Parathyroid adenoma (tissue), 2 donors: Measurements from ENCODE around the gene INO80.

Experiments used
- H2AFZ ChIP-seq: fragments of 300-600 bp; sonication (generic); one replicate; pipeline ENCODE4 v1.7.0; 2017; ENCODE audit warnings: antibody characterized with exemption, mild to moderate bottlenecking
- H3K27ac ChIP-seq: fragments of 300-600 bp; sonication (generic); one replicate; pipeline ENCODE4 v1.7.0; 2017
- H3K27me3 ChIP-seq: fragments of 300-600 bp; sonication (generic); one replicate; pipeline ENCODE4 v1.7.0; 2017; ENCODE audit warnings: low read length; ENCODE audit not compliant: control insufficient read depth, insufficient read depth
- H3K36me3 ChIP-seq: fragments of 300-600 bp; sonication (generic); one replicate; pipeline ENCODE4 v1.7.0; 2017; ENCODE audit warnings: low read length; ENCODE audit not compliant: control insufficient read depth, insufficient read depth
- H3K4me1 ChIP-seq: fragments of 300-600 bp; sonication (generic); one replicate; pipeline ENCODE4 v1.7.0; 2017; ENCODE audit warnings: control low read depth
- H3K4me2 ChIP-seq: fragments of 300-600 bp; sonication (generic); one replicate; pipeline ENCODE4 v1.7.0; 2017; ENCODE audit warnings: low read length
- H3K4me3 ChIP-seq: fragments of 300-600 bp; sonication (generic); one replicate; pipeline ENCODE4 v1.7.0; 2017; ENCODE audit warnings: low read depth, low read length
- H3K79me2 ChIP-seq: fragments of 300-600 bp; sonication (generic); one replicate; pipeline ENCODE4 v1.7.0; 2017; ENCODE audit warnings: control low read depth
- H3K9ac ChIP-seq: fragments of 300-600 bp; sonication (generic); one replicate; pipeline ENCODE4 v1.7.0; 2017; ENCODE audit warnings: mild to moderate bottlenecking
- H3K9me3 ChIP-seq: fragments of 300-600 bp; sonication (generic); one replicate; pipeline ENCODE4 v1.7.0; 2017; ENCODE audit warnings: low read length; ENCODE audit not compliant: control insufficient read depth
- CTCF ChIP-seq: fragments of 300-600 bp; sonication (generic); IDR thresholded peaks from one replicate; pipeline ENCODE4 v1.7.0; 2017; ENCODE audit warnings: antibody characterized with exemption, mild to moderate bottlenecking
- donor health status: primary hyperparathyroidism.

INO80 gene

GRCh38 chr15:41017066-41017735 is 98.9 kb downstream of the INO80 start:
- Histone ChIP-seq H3K27me3 (no peaks in the 10 kb centered on the region), H3K4me1 (no peaks in the 10 kb centered on the region), H3K4me2 (no peak overlapping the region), H3K27ac (no peak overlapping the region), H3K9me3 (no peaks in the 10 kb centered on the region), H3K79me2 (no peaks in the 10 kb centered on the region), H3K36me3 (no peaks in the 10 kb centered on the region), H3K4me3 (no peak overlapping the region), H2AFZ (no peak overlapping the region), H3K9ac (no peak overlapping the region)
- no peak for TF ChIP-seq CTCF

- Histone ChIP-seq H3K9me3 (no peaks in the 10 kb centered on the region), H3K79me2 (no peaks in the 10 kb centered on the region), H3K36me3 (no peaks in the 10 kb centered on the region), H3K4me3 (no peak overlapping the region), H3K9ac (no peak overlapping the region), H3K27me3 (no peaks in the 10 kb centered on the region), H3K27ac (no peak overlapping the region), H3K4me2 (no peak overlapping the region), H3K4me1 (no peaks in the 10 kb centered on the region), H2AFZ (no peak overlapping the region)
- no peak for TF ChIP-seq CTCF
Observed at GRCh38 chr15:41013691-41014414, 102.2 kb downstream of the INO80 start.

GRCh38 chr15:41011055-41011815 is 104.8 kb downstream of the INO80 start:
- H3K4me3 ChIP-seq = no peak overlapping the region
- no peaks in the 10 kb centered on the region for H3K79me2 ChIP-seq
- no peak overlapping the region for H3K27ac ChIP-seq
- no peaks in the 10 kb centered on the region for H3K4me1 ChIP-seq
- no peaks in the 10 kb centered on the region for H3K9me3 ChIP-seq
- no peaks in the 10 kb centered on the region for H3K36me3 ChIP-seq
- H3K27me3 ChIP-seq = no peaks in the 10 kb centered on the region
- H3K9ac ChIP-seq = no peak overlapping the region
- no peak overlapping the region for H2AFZ ChIP-seq
- no peak overlapping the region for H3K4me2 ChIP-seq
- no peak for TF ChIP-seq CTCF

- Histone ChIP-seq H3K9me3 (no peaks in the 10 kb centered on the region), H3K4me2 (no peak overlapping the region), H3K27ac (no peak overlapping the region), H3K9ac (no peak overlapping the region), H3K4me1 (no peaks in the 10 kb centered on the region), H3K27me3 (no peaks in the 10 kb centered on the region), H3K79me2 (no peaks in the 10 kb centered on the region), H3K4me3 (no peak overlapping the region), H2AFZ (no peak overlapping the region), H3K36me3 (no peaks in the 10 kb centered on the region)
- no peak for TF ChIP-seq CTCF
Observed at GRCh38 chr15:41010345-41010744, 105.7 kb downstream of the INO80 start.
